HG03558 (cell line): Measurements from ENCODE around the gene MCTP2.
A peak's percentile ranks its signal among the peaks of the same experiment; 100 is the strongest.

Experiments
- ATAC-seq: cut with Tn5 transposase; IDR thresholded peaks from one replicate; pipeline ENCODE4 v1.9.1; 2021; ENCODE audit warnings: moderate number of reproducible peaks; ENCODE audit not compliant: unreplicated experiment; ENCODE audit errors: extremely low read depth

Gene MCTP2

GRCh38 chr15:94293411-94294402 is 62.3 kb downstream of the MCTP2 start:
- ATAC-seq = no peak

- ATAC-seq = no peak
Measured at GRCh38 chr15:94294556-94294955, 63.2 kb downstream of the MCTP2 start.

GRCh38 chr15:94295275-94295674 is 63.9 kb downstream of the MCTP2 start:
- ATAC-seq = no peak

GRCh38 chr15:94296717-94297116 is 65.4 kb downstream of the MCTP2 start:
- no peak for ATAC-seq

- ATAC-seq = peak; percentile 60
Measured at GRCh38 chr15:94297558-94297957, 66.2 kb downstream of the MCTP2 start.

GRCh38 chr15:94298364-94298763 is 67.0 kb downstream of the MCTP2 start:
- no peak for ATAC-seq

GRCh38 chr15:94300612-94301011 is 69.3 kb downstream of the MCTP2 start:
- ATAC-seq = no peak

- ATAC-seq = no peak
Measured at GRCh38 chr15:94305133-94305532, 73.8 kb downstream of the MCTP2 start.

- peak; percentile 76 for ATAC-seq
Measured at GRCh38 chr15:94306700-94307650, 75.6 kb downstream of the MCTP2 start.

GRCh38 chr15:94312946-94313345 is 81.6 kb downstream of the MCTP2 start:
- no peak for ATAC-seq

- no peak for ATAC-seq
Measured at GRCh38 chr15:94314639-94315038, 83.3 kb downstream of the MCTP2 start.

- no peak for ATAC-seq
Measured at GRCh38 chr15:94317211-94317610, 85.8 kb downstream of the MCTP2 start.

- no peak for ATAC-seq
Measured at GRCh38 chr15:94322141-94322540, 90.8 kb downstream of the MCTP2 start.

- ATAC-seq = no peak
Measured at GRCh38 chr15:94323076-94323475, 91.7 kb downstream of the MCTP2 start.

- ATAC-seq = peak; percentile 68
Measured at GRCh38 chr15:94324117-94324826, 92.9 kb downstream of the MCTP2 start.

- ATAC-seq = no peak
Measured at GRCh38 chr15:94324835-94325767, 93.7 kb downstream of the MCTP2 start.

GRCh38 chr15:94327356-94327936 is 96.1 kb downstream of the MCTP2 start:
- no peak for ATAC-seq

- no peak for ATAC-seq
Measured at GRCh38 chr15:94331731-94332130, 100.4 kb downstream of the MCTP2 start.

GRCh38 chr15:94335616-94336015 is 104.3 kb downstream of the MCTP2 start:
- ATAC-seq = no peak
